HG02870 (cell line): ENCODE data around the gene MMP3.

Experiments used
- ATAC-seq: cut with Tn5 transposase; IDR thresholded peaks from one replicate; pipeline ENCODE4 v1.9.1; 2021; ENCODE audit warnings: mild to moderate bottlenecking, moderate library complexity; ENCODE audit not compliant: unreplicated experiment

The MMP3 gene

DNA sequence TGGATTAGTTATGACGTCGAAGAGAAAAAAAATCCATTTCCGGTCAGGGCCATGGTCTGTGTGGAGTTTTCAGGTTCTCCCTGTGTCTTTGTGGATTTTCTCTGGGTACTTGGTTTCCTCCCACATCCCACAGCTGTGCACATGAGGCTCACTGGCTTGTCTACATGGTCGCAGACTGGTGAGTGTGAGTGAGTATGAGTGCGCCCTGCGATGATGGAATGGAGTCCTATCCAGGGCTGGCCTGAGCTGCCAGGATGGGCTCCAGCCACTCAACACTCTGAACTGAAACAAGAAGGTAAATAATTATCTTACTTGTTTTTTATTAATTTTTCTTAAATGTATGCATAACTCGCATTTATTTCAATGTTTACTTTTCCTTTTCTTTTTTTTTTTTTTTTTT lies 10.8 kb downstream of the MMP3 start:
- no peak for ATAC-seq

DNA sequence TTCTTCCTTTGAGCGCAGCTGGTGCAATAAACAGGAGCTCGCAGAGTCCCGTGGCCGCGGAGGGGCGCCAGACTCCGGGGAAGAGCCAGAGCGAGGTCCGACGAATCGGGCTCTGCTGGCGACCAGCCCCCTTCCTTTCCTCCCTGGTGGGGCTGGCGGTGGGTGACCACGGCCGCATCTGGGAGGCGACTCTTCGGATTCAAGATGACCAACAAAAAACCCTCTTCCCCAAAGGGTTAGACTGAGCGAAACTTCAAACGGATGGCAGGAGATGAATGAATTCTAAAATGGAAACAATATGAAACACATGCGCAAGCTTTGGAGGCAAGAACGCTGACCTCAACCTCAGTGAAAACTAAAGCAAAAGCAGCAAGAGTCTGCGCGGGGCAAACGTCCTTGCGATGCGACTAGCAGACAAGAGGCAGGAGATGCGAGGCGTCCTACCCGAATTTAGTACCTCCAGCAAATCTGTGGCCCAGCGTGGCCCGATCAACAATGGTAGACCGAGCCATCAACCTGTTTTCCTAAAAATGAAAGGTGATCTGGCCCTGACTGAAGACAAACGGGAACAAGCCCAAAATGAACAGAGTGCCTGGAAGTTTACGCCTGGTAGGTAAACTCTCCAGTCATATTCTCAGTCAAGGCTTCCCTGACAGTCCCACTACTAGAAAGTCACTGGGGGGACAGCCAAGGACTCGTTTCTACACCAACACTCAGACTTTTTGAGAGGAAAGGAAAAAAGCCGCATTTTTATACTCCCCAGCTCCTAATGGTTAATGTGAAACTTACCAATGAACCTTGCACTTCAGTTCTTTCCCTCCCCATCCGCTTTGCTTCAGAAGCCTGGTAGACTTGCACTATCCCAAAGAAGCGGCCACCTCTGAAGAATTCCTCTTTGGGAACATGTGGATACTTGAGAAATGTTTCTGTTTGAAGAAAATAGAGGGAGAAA lies 11.6 kb downstream of the MMP3 start:
- ATAC-seq, result no peak

DNA sequence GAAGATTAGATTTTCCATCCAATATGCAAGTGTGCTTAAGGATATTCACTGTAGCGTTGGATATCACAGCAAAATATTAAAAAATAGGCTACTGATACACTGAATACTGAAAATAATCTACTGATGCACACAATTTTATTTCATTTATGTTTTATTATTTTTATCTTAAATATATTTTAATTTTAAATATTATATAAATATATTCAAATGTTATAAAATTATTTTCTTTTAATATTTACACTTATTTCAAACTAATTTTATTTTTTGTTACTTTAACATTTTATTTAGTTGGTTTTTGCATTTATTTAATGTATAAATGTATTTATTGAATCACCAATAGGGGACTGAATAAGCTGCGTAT lies 12.3 kb downstream of the MMP3 start:
- ATAC-seq, result no peak

DNA sequence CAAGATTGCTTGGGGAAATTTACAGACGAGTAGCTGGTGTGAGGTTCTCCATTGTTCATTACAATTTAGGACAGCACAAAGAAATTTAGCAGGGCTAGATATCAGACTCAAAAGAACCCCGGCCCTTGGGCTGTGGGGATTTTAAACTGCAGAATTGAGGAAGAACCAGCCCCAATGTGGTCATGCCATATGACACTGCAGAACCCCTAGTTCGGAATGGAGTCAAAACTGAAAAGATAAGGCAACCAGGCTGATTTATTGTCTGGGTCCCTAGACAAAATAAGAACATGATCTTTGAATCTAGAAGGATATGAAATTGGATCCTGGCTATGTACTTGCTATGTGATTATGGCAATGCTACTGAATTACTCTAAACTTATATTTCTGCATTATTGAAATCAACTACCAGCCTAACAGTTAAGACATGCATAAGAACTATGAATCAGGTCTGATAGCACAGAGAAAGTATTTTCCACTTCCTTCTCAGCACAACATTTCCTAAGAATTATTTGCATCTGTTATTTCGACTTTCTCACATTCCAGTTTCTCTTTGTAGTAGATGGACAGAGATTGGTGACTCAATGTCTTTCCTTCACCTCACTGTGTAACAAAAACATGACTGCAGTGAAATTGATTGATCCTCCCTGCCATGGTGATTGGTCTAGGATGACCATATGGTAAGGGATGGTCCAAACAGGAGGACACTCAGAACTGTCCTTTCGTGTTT lies 13.2 kb downstream of the MMP3 start:
- no peak for ATAC-seq

DNA sequence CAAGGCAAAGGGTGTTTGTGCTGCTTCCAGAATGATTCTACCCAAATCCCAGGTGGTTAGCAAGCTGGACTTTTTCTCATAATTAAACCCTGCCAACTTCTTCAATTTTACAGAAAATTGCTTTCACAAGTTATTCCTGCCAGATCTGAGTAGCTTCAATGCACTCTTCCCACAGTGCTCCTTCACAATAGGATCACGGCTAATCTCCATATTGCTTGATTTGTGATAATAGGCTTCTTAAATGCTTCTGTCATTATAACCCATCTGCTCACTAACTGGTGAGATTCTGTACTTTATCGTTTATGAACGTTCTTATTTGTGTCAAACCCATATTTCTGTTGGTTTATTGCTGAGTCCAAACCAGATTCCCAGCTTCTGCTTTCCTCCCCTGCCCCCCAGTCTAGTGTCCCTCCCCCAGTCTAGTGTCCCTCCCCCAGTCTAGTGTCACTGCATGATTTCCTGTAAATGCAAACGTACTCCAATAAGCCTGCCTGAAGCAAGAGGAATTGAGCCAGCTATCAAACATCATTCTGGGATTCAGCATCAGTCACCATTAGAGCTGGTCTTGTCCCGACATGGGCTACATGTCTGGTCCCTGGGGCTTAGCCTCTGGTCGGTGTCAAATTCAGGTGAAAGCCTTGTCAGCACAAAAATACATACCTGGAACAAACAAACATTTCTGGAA lies 14.0 kb downstream of the MMP3 start:
- no peak for ATAC-seq

DNA sequence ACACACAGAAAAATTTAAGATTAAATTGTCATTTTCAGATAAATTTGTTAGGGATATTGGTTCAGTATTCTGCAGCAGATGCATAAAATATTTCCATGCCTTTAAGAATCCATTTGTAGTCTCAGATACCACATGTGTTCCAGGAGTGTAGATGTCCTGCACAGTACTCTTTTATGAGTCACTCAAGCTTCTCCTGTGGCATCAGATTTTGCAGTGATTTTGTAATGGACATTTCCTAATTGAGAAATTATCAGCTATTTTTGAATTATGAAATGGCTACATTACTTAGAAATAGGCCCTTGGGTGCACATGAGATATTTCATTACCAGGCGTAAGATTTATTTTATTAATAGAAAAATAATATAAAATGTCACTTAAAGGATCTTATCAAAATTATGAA lies 18.9 kb downstream of the MMP3 start:
- no peak for ATAC-seq

DNA sequence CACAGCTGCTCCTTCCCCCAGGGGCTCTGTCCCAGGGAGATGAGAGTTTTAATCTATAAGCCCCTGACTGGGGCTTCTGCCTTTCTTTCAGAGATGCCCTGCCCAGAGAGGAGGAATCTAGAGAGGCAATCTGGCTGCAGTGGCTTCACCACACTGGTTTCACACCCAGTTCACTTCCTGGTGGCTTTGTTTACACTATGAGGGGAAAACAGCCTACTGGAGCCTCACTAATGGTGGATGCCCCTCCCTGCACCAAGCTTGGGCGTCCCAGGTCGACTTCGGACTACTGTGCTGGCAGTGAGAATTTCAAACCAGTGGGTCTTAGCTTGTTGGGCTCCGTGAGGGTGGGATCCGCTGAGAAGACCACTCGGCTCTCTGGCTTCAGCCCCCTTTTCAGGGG lies 23.9 kb downstream of the MMP3 start:
- ATAC-seq, result no peak

DNA sequence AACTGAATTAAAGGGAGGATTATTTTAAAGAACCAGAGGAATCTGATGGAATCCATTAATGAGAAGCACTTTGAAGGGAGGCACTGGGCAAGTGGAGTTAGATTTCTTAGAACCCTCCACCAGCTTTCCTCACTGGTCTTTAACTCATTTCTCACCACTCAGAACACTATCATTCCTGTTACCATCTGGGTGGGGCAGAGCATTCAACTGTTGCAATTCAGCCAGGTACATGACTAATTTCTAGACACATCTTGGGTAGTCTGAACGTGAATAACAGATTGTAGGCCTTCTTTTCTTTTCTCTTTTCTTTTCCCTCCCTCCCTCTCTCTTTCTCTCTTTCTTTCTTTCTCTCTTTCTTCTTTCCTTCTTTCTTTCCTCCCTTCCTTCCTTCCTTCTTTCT lies 29.9 kb downstream of the MMP3 start:
- ATAC-seq, result no peak

DNA sequence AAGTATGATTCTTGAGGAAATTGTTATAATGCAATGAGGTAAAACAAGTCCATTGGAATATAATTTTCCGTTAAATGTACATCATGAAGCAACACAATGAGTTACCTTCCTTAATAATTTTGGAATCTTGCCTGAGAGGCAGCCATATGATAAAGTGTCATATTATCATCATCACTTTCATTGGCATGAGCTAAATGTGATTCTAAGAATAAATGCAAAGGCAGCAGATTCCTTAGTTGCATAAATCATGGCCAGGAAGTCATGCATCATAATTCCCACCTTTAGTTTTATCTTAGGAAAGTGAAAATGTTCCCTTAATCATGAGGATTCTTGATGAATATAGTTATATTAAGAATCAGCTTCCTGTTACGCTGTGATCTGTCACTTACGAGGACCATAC lies 31.2 kb downstream of the MMP3 start:
- ATAC-seq, result no peak

DNA sequence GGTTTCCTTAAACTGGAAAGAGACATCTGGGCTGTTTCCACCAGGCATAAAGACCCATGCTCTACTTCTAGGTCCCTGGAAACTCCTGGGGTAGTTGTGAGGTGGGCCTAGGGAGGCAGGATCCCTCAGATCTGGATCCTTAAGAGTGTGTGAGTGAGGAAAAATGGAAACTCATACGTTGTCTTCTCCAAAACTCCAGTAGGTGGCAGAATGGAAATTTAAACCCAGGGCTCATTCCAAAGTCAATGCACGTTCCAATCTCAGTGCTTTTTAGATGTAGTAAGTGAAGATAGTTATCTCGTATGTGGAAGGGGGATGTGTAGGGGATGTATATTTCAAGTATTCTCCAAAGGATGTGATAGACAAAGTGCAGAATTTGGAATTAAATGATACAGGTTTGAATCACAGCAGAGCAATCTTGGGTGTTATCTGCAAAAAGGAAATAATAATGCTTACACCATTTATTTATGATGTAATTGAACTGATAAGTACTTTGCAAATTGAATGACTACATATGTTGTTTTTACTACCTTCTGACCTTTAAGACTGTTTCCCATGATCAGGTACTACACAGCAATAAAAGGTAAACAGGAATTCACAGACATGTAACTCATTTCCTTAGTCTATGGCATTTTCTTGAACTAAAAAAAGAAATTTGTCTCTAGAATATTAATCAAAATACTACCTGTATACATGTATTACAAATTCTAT lies 32.3 kb downstream of the MMP3 start:
- ATAC-seq, result no peak

DNA sequence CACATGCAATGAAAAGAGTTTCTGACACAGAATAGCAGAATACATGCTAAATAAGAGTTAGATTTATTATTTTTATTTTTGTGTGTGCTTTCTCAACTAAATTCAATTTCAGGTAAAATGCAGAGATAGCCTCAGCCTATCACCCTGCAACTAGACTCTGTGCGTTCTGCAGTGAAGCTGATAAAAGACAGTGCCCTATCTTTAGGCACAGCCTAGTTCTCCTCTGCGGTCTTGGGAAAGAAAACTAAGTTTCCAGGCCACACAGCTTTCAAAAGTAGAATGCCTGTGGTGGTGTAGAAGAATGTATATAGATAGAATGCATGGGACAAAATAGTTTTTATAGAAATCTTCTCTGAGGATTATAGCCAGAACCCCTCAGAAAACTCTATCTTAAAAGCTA lies 33.4 kb downstream of the MMP3 start:
- no peak for ATAC-seq

DNA sequence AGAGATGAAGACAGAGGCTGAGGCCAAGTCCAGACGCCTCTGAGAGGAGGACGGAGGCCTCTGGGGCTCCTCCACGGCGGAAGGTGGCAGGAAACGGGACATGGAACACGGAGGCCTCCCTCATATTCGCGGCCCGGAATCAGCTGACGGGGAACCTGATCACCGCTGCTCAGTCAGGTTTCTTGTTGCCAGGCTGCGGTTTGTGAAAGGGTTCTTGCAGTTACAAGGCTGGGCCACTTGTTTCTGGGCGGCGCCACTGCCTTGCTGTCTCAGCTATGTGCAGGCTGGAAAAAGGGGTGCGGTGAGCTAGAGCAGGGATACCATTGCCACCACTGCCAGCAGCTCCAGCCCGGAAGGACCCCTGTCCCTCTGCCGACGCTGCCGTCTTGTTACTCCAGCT lies 35.5 kb downstream of the MMP3 start:
- peak; percentile 63 for ATAC-seq

DNA sequence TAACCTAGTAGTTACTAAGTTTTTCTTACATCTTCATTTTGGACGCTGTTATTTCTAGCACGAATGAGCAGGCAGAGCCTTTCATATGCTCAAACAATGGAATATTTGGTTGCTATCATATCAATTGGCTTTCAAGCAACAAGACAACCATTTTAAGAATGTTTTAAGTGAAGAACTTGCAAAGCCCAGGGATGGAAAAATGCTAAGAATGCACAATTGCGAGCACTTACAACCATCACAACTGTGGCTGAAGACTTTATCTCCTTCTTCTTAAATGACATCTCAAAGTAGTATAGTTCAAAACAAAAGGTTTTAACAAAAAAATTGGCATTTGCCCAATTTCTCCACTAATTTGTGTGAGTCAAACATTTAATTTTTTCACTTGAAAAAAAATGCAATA lies 37.1 kb downstream of the MMP3 start:
- ATAC-seq, result no peak

DNA sequence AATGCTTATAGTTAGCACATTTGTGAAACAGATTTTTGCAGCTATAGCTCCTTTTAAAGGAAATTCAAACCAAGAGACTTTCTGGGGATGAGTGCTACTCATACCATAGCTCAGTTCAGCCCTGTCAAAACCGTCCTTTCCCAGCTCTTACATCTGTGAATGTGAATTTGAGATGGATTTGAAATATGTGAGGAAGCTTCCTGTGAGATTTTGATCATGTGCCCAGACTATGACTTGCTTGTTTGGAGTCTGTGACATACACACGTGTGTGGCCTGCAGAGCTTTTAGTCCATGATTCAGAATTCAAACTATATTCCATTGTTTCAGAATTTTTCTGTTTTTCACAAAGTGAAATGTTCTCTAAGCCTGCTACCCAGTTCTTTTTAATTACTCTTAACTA lies 41.1 kb downstream of the MMP3 start:
- no peak for ATAC-seq

DNA sequence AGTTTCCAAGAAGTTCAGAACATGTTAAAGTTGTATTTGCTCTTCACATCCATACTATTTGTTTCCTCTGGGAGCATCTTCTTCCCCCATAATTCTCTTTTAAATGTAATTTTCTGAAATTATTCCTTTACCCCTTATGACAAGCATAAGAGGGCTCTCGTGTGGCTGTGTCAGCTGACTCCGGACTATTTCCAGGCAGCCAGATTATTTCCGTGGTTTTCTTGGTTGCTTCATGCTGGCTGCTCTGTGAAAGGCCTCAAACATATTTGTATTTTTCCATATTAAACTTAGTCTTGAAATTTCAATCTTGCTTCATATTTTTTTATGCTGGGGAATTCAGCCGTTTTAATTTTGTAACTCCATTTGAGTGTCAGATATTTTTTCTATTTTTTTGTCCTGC lies 42.6 kb downstream of the MMP3 start:
- no peak for ATAC-seq

DNA sequence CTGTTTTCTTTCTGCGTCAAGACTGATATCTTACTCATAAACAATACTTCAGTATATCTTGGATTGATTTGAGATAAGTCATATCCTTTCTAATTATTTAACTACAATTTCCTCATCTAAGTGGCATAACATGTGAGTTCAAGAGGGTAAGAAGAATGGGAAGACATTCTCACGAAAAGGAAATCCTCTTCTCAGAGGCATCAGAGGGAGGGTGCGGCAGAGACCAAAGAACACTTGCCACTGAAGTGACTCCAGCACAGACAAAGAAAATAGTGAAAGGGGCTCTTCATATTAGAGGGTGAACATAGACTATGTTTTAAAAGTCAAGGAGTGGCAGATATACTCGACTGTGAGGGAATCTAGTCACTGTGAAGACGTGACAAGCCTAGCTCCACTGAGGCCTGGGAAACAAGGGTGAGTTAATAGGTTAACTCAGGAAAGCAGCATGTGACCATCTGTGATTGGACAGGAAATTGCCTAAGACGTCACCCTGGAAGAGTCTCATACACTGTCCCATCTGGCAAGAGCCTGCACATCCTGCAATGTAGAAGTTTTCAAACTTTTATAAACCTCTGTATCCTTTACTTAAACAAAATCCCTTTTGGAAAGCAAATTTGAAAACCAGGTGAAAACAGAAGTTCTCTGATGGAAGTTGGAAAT lies 43.6 kb downstream of the MMP3 start:
- no peak for ATAC-seq

DNA sequence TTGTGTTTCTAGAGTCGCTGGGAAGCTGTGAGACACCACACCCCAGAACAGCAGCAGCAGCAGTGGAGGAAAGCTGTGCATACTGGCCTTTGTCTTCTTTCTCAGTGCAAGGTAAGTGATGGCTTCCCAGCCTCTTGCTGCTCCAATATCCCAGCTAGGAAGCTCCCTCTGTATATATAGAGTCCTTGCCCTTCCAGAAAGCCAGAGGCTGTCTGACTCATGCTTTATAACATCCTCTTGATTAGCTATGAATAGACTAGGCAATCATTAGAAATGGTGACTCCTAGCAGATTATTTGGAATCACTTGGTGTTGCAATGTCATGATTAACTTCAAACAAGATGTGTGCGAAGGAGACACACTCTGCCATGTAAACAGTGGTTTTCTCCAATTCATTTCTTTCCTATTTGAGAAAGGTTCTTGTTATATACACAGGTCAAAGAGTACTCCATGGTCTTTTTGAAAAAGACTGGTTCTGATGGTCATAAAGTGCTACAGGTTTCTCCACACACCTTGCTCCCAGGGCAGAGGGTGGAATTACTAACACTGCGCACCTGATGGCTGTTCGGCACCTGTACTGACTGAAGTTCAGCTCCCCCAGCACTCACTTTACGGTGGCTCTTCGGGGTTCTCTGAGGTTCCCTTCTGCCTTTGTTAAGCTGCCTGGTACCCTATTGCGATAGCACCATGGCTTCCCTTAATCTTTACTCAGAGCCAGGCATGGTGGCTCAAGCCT lies 45.2 kb downstream of the MMP3 start, which contains the start of gene MMP1:
Gene MMP1 (minus strand): TSS at position 149 of the 735 bp plus-strand sequence. CDS start 68 bp downstream, at position 81.
- no peak for ATAC-seq

DNA sequence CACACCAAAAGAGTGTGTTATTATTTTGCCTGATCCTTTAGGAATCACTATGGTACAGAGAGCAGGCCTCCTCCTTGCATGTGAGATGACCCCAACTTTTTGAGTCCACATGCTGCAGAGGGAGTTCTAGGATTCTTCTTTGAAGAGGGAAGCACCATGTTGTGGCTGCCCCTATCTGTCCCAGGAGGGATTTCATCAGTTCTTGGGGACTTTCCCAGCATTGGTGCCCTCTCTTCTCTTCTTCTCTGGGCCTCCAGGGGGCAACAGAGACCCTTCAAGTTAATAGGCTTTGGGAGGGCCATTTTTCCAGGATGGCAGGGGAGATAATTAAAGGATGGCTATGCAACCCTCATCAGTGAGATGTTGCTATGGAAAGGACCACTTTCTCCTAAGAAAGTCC lies 49.0 kb downstream of the MMP3 start:
- peak; percentile 97 for ATAC-seq

DNA sequence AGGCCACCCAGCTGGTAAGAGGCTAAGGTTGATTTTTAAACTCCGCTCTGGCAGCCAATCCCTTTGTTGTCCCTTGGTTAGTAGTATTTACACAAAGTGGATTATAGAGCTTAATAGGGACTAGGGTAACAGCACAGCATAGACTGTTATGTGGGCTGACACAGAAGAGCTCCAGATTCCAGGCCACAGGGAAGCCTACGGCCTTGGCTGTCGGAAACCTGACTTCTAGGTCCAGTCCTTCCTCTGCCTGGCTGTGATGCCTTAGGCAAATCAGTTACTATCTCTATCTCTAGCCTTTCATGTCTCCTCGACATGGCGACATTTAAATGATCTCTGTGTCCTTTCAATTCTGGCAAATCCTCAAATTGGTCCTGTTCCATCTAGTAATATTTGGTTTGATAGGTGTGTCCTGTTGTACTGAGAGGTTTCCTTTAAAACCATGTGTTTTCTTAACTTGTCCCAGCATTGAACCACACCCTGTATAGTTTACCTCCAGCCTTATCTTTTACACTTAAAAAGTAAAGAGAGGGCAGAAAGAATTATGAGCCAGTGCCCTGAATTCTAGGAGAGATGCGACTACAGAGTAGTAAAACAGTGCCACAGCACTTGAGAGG lies 49.6 kb downstream of the MMP3 start:
- no peak for ATAC-seq
